GM23338 (cell line): Measurements from ENCODE around the gene SIL1. TPM values are rescaled to one million over a fixed set of nuclear protein-coding genes. Genes with fewer than 3 reads are reported as not detected.

Source experiments
- ATAC-seq: fragments of 200-7000 bp; cut with Tn5 transposase; 3 replicates; pipeline ENCODE4 v1.9.1; 2020
- DNase-seq: peaks from one replicate; pipeline ENCODE4 v3.0.0-alpha.2; 2015; ENCODE audit warnings: low spot score
- H2AFZ ChIP-seq: fragments of 200-600 bp; sonication (generic); 2 replicates; pipeline ENCODE4 v1.8.0; 2016; ENCODE audit warnings: antibody characterized with exemption, mild to moderate bottlenecking, moderate library complexity
- H3F3A ChIP-seq: fragments of 200-600 bp; sonication (generic); replicated peaks from 2 replicates; pipeline ENCODE4 v1.8.0; 2017; ENCODE audit warnings: antibody characterized with exemption, mixed run types, low read depth
- H3K27ac ChIP-seq: fragments of 200-600 bp; sonication (generic); 2 replicates; pipeline ENCODE4 v1.6.1; 2016; ENCODE audit warnings: low read depth
- H3K27me3 ChIP-seq: fragments of 200-600 bp; sonication (generic); 2 replicates; pipeline ENCODE4 v1.8.0; 2016; ENCODE audit warnings: mild to moderate bottlenecking, mixed run types, moderate library complexity; ENCODE audit not compliant: insufficient read depth
- H3K36me3 ChIP-seq: fragments of 200-600 bp; sonication (generic); 2 replicates; pipeline ENCODE4 v1.8.0; 2016; ENCODE audit warnings: mild to moderate bottlenecking; ENCODE audit not compliant: insufficient read depth
- H3K4me1 ChIP-seq: fragments of 200-600 bp; sonication (generic); 2 replicates; pipeline ENCODE4 v1.8.0; 2016; ENCODE audit warnings: mild to moderate bottlenecking, moderate library complexity; ENCODE audit not compliant: insufficient read depth
- H3K4me2 ChIP-seq: fragments of 200-600 bp; sonication (generic); 2 replicates; pipeline ENCODE4 v1.7.1; 2017; ENCODE audit warnings: mixed run types
- H3K4me3 ChIP-seq: fragments of 200-600 bp; sonication (generic); 2 replicates; pipeline ENCODE4 v1.6.1; 2016; ENCODE audit warnings: mixed run types
- H3K79me2 ChIP-seq: fragments of 200-600 bp; sonication (generic); replicated peaks from 2 replicates; pipeline ENCODE4 v1.8.0; 2017; ENCODE audit warnings: mild to moderate bottlenecking; ENCODE audit not compliant: insufficient read depth
- H3K9me2 ChIP-seq: fragments of 200-600 bp; sonication (generic); 2 replicates; pipeline ENCODE4 v1.8.0; 2017; ENCODE audit not compliant: insufficient read depth
- H4K20me1 ChIP-seq: fragments of 200-600 bp; sonication (generic); replicated peaks from 2 replicates; pipeline ENCODE4 v1.8.0; 2017; ENCODE audit warnings: mild to moderate bottlenecking; ENCODE audit not compliant: insufficient read depth
- H3K27ac Mint-ChIP-seq: 2 replicates; pipeline ENCODE4 v1.8.0; 2020; ENCODE audit warnings: inconsistent platforms, mild to moderate bottlenecking, moderate library complexity, mixed read lengths
- H3K27me3 Mint-ChIP-seq: 3 replicates; pipeline ENCODE4 v1.8.0; 2022; ENCODE audit warnings: low read depth, mild to moderate bottlenecking, moderate library complexity, mixed read lengths, inconsistent platforms; ENCODE audit not compliant: insufficient read depth, poor library complexity
- H3K36me3 Mint-ChIP-seq: 3 replicates; pipeline ENCODE4 v1.8.0; 2021; ENCODE audit warnings: low read depth, mild to moderate bottlenecking, inconsistent platforms, moderate library complexity, mixed read lengths
- H3K4me1 Mint-ChIP-seq: 3 replicates; pipeline ENCODE4 v1.8.0; 2020; ENCODE audit warnings: mild to moderate bottlenecking, inconsistent platforms, mixed read lengths
- H3K4me3 Mint-ChIP-seq: 3 replicates; pipeline ENCODE4 v1.8.0; 2021; ENCODE audit warnings: moderate library complexity, mild to moderate bottlenecking, inconsistent platforms, mixed read lengths
- H3K9me3 Mint-ChIP-seq: 3 replicates; pipeline ENCODE4 v1.8.0; 2020; ENCODE audit warnings: moderate library complexity, mild to moderate bottlenecking, inconsistent platforms, mixed read lengths
- CREB1 ChIP-seq: fragments of 250-450 bp; sonication (Bioruptor Pico); IDR thresholded peaks from 2 replicates; pipeline ENCODE4 v1.5.0; 2020; ENCODE audit warnings: low read depth, mild to moderate bottlenecking, moderate library complexity
- EZH2 ChIP-seq: fragments of 200-600 bp; sonication (generic); IDR thresholded peaks from one replicate; pipeline ENCODE4 v1.8.0; 2017; ENCODE audit warnings: antibody characterized with exemption, mild to moderate bottlenecking, low read depth; ENCODE audit not compliant: unreplicated experiment
- JUNB ChIP-seq: IDR thresholded peaks from one replicate; pipeline ENCODE4 v1.6.1; 2016; ENCODE audit warnings: antibody characterized with exemption; ENCODE audit not compliant: unreplicated experiment
- NANOG ChIP-seq: IDR thresholded peaks from 2 replicates; pipeline ENCODE4 v1.6.1; 2016; ENCODE audit warnings: antibody characterized with exemption, borderline replicate concordance
- POLR2AphosphoS5 ChIP-seq: IDR thresholded peaks from 2 replicates; pipeline ENCODE4 v1.6.1; 2016; ENCODE audit warnings: antibody characterized with exemption, low read depth
- REST ChIP-seq: IDR thresholded peaks from one replicate; pipeline ENCODE4 v1.6.1; 2018; ENCODE audit warnings: antibody characterized with exemption; ENCODE audit not compliant: unreplicated experiment
- ZNF114 ChIP-seq: fragments of 250-450 bp; sonication (Bioruptor Pico); IDR thresholded peaks from 2 replicates; pipeline ENCODE4 v1.5.0; 2020; ENCODE audit warnings: mild to moderate bottlenecking, moderate library complexity
- polyA plus RNA-seq: library from polyadenylated mRNA; unstranded; fragments of >200 nt; fragmentation: Nextera tagmentation; extraction: Ambion mirVana; gene quantifications from 2 replicates; pipeline ENCODE4 v1.2.1, GENCODE V29; 2016
- total RNA-seq: library from RNA; depleted of rRNA; stranded (reverse); fragments of >200 nt; shearing (Covaris generic); gene quantifications from 2 replicates; pipeline ENCODE4 v1.2.3, GENCODE V29; 2014
- TF ChIP-seq, protein P1 (sequence below), 2 experiments: fragments of 200-600 bp in 1 of 2; sonication (generic) in 1 of 2; conservative IDR thresholded peaks; 2 replicates each; pipeline versions ENCODE4 v1.5.1 to v1.6.1; 2016 to 2017; ENCODE audit warnings: antibody characterized with exemption in 2 of 2, low read depth in 2 of 2, mild to moderate bottlenecking in 2 of 2, moderate library complexity in 1 of 2

Gene SIL1
- total and polyA plus RNA-seq, 2 experiments from 2014 or later, result 5.5 to 5.9 TPM

- TF ChIP-seq, protein P1, sequence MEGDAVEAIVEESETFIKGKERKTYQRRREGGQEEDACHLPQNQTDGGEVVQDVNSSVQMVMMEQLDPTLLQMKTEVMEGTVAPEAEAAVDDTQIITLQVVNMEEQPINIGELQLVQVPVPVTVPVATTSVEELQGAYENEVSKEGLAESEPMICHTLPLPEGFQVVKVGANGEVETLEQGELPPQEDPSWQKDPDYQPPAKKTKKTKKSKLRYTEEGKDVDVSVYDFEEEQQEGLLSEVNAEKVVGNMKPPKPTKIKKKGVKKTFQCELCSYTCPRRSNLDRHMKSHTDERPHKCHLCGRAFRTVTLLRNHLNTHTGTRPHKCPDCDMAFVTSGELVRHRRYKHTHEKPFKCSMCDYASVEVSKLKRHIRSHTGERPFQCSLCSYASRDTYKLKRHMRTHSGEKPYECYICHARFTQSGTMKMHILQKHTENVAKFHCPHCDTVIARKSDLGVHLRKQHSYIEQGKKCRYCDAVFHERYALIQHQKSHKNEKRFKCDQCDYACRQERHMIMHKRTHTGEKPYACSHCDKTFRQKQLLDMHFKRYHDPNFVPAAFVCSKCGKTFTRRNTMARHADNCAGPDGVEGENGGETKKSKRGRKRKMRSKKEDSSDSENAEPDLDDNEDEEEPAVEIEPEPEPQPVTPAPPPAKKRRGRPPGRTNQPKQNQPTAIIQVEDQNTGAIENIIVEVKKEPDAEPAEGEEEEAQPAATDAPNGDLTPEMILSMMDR (conservative IDR thresholded peaks at IDR 0.05; ENCODE audit: low read depth in 2 of 2), result no peak
- no peak for TF ChIP-seq JUNB
Measured at GRCh38 chr5:139068494-139069151, 129.5 kb downstream of the SIL1 start (continued).

- no peaks in the 10 kb centered on the region for H3K4me1 ChIP-seq
- Mint-ChIP-seq H3K36me3 (no peaks in the 10 kb centered on the region), H3K9me3 (no peaks in the 10 kb centered on the region), H3K4me1 (peaks cover 7% of the 10 kb centered on the region; the same call in 2 of the 3 replicates), H3K27me3 (no peaks in the 10 kb centered on the region), H3K27ac (no peak overlapping the region), H3K4me3 (no peak overlapping the region)
- no peaks in the 10 kb centered on the region for H4K20me1 ChIP-seq
- DNase-seq (no peak), ATAC-seq (no peak)
- H3K79me2 ChIP-seq, result no peaks in the 10 kb centered on the region
- H2AFZ ChIP-seq, result no peak overlapping the region
- H3K4me2 ChIP-seq, result no peak overlapping the region
- no peaks in the 10 kb centered on the region for H3F3A ChIP-seq
- H3K27me3 ChIP-seq, result no peaks in the 10 kb centered on the region
- H3K27ac ChIP-seq, result no peak overlapping the region
- H3K36me3 ChIP-seq, result no peaks in the 10 kb centered on the region; the same call in 1 of the 2 replicates
- no peaks in the 10 kb centered on the region for H3K9me2 ChIP-seq
- no peak overlapping the region for H3K4me3 ChIP-seq
- no peak for TF ChIP-seq ZNF114
- TF ChIP-seq CREB1, result no peak
Measured at GRCh38 chr5:139068060-139068459, 130.1 kb downstream of the SIL1 start.

- H3K4me3 Mint-ChIP-seq, result no peak overlapping the region
- peaks cover 22% of the 10 kb centered on the region for H3K4me1 Mint-ChIP-seq
- DNase-seq (no peak), ATAC-seq (no peak)
- no peak overlapping the region for H3K27ac Mint-ChIP-seq
- Histone ChIP-seq H3K4me3 (no peak overlapping the region), H3K9me2 (no peaks in the 10 kb centered on the region; the same call in 1 of the 2 replicates), H3K4me1 (peaks cover 8% of the 10 kb centered on the region; the same call in 1 of the 2 replicates), H3K27me3 (no peaks in the 10 kb centered on the region), H3K27ac (no peak overlapping the region), H3K79me2 (no peaks in the 10 kb centered on the region), H4K20me1 (no peaks in the 10 kb centered on the region), H3F3A (no peaks in the 10 kb centered on the region), H3K36me3 (no peaks in the 10 kb centered on the region; the same call in 1 of the 2 replicates), H3K4me2 (no peak overlapping the region), H2AFZ (no peak overlapping the region)
- no peaks in the 10 kb centered on the region for H3K9me3 Mint-ChIP-seq
- no peaks in the 10 kb centered on the region for H3K36me3 Mint-ChIP-seq
- peaks cover 2% of the 10 kb centered on the region for H3K27me3 Mint-ChIP-seq
- TF ChIP-seq ZNF114 (no peak), POLR2AphosphoS5 (no peak), EZH2 (no peak), NANOG (no peak), JUNB (no peak), REST (no peak)
Measured at GRCh38 chr5:139065306-139065705, 132.9 kb downstream of the SIL1 start.
